Measurements from ENCODE around the gene SEMA4G. TPM values are rescaled to one million over a fixed set of nuclear protein-coding genes. Genes with fewer than 3 reads are reported as not detected.

SEMA4G gene
- total RNA-seq, 1 experiment from 2014 or later: 0.42 TPM

- Histone ChIP-seq H3K9me3 (replicated peaks) (no peaks in the 10 kb centered on the region), H3K4me1 (replicated peaks) (peaks cover 79% of the 10 kb centered on the region), H3K36me3 (peaks cover 11% of the 10 kb centered on the region), H3K27me3 (replicated peaks) (no peaks in the 10 kb centered on the region), H3K27ac (no peak overlapping the region), H3K4me3 (no peak overlapping the region)
- DNase-seq (ENCODE audit: low read depth in 1 of 2, low spot score in 2 of 2): no peak
Measured at GRCh38 chr10:101011517-101012423, 42.5 kb downstream of the SEMA4G start.

DNA sequence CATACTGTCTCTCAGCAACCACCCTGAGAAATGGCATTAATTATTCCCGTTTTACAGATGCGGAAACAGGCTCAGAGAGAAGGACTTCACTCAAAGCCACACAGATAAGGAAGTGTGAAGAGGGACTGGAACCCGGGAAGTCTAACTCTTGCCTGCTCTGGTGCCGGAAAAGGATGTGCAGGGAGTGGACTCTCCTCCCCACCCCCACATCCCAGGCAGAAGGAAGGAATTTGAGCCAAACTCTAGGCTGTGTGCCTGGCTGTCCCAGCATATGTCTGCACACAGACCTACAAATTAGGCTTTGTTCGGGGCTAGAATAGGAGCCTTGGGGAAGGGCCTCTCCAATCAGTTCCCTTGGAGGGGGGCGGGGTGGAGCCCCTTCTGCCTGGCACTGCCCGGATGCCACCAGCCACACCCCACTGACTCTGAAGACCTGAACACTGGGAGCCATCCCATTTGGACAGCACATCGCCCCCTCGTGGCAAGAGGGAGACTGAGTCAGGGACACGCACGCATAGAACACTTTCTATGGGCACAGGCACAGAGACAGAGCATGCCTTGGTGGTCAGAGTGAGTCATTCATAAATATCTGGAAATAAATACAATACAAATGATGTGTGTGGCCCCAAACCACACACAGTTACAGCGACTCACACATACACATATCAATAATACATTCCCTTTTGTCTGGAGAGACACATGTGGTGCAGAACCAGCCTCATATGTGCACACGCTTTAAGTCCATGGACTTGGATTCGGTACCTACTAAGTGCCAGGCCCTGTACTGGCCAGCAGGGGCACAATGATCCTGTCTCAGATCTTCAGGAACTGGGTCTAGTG, 43.4 kb downstream of the SEMA4G start:
- Histone ChIP-seq H3K9me3 (replicated peaks) (no peaks in the 10 kb centered on the region), H3K27ac (no peak overlapping the region), H3K27me3 (replicated peaks) (no peaks in the 10 kb centered on the region), H3K4me3 (no peak overlapping the region), H3K4me1 (replicated peaks) (peaks cover 69% of the 10 kb centered on the region), H3K36me3 (peaks cover 4% of the 10 kb centered on the region; the same call in 1 of the 2 replicates)
- DNase-seq (ENCODE audit: low read depth in 1 of 2, low spot score in 2 of 2): peak; percentile 97 to 98

- Histone ChIP-seq H3K36me3 (no peaks in the 10 kb centered on the region), H3K27ac (peak overlapping the region; percentile 11; the same call in 1 of the 2 replicates), H3K4me1 (replicated peaks) (peaks cover 63% of the 10 kb centered on the region), H3K27me3 (replicated peaks) (no peaks in the 10 kb centered on the region), H3K4me3 (no peak overlapping the region), H3K9me3 (replicated peaks) (no peaks in the 10 kb centered on the region)
- no peak for DNase-seq (ENCODE audit: low read depth in 1 of 2, low spot score in 2 of 2)
Measured at GRCh38 chr10:101013365-101013825, 44.1 kb downstream of the SEMA4G start.

GRCh38 chr10:101014230-101014884, 45.1 kb downstream of the SEMA4G start:
- peak; percentile 79 to 84 for DNase-seq (ENCODE audit: low read depth in 1 of 2, low spot score in 2 of 2)
- no peaks in the 10 kb centered on the region for H3K27me3 ChIP-seq (replicated peaks)
- H3K4me1 ChIP-seq (replicated peaks): peaks cover 61% of the 10 kb centered on the region
- no peaks in the 10 kb centered on the region for H3K9me3 ChIP-seq (replicated peaks)
- no peak overlapping the region for H3K27ac ChIP-seq
- H3K36me3 ChIP-seq: no peaks in the 10 kb centered on the region
- H3K4me3 ChIP-seq: no peak overlapping the region

DNA sequence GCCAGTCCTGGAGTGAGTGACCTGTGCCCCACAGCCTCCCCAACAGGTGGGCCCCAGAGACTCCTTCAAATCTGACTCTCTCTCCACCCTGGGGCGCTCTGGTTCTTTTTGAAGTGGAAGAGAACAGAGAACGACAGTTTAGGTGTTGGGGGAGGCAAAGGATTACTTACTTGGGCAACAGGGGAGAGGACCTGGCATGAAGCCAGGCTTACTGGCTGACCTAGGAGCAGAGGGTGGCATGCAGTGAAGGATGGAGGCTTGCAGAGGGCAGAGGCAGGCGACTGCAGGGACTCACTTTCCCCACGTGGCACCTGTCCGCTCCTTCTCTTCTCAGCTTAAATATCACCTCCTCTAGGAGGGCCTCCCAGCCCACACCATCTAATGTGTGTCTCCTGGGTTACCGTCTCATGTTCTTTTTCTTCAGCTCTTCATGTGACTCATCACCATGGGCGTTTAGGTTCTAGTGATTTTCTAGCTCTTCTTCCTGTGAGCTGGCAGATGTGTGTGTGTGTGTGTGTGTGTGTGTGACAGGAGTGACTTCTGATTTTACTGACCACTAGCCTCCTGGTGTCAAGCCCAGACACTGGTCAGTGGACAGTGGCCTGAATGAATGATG, 45.8 kb downstream of the SEMA4G start:
- no peaks in the 10 kb centered on the region for H3K27me3 ChIP-seq (replicated peaks)
- peak; percentile 57 to 69 for DNase-seq (ENCODE audit: low read depth in 1 of 2, low spot score in 2 of 2)
- no peaks in the 10 kb centered on the region for H3K36me3 ChIP-seq
- no peak overlapping the region for H3K4me3 ChIP-seq
- H3K9me3 ChIP-seq (replicated peaks): no peaks in the 10 kb centered on the region
- H3K4me1 ChIP-seq (replicated peaks): peaks cover 57% of the 10 kb centered on the region
- no peak overlapping the region for H3K27ac ChIP-seq

DNA sequence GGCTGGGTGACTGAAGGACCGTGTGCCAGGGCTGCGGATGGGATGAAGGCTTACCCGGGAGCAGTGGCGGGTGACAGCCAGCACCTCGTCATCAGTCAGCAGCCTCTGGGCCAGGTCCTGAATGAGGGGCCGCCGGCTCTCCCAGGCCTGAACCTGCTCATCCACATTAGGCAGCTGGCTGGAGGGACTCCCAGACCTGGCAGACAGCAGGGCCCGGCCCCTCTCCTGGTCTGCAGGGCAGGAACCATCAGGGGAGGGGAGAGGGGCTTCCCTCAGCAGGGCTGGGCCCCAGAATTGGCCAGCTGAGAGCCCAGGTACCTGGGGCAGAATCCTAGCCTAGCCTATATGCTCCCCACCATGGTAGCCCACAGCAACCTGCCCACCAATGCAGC, 46.3 kb downstream of the SEMA4G start:
- Histone ChIP-seq H3K4me3 (no peak overlapping the region), H3K9me3 (replicated peaks) (no peaks in the 10 kb centered on the region), H3K4me1 (replicated peaks) (peaks cover 55% of the 10 kb centered on the region), H3K27ac (no peak overlapping the region), H3K27me3 (replicated peaks) (no peaks in the 10 kb centered on the region), H3K36me3 (no peaks in the 10 kb centered on the region)
- no peak for DNase-seq (ENCODE audit: low read depth in 1 of 2, low spot score in 2 of 2)

DNA sequence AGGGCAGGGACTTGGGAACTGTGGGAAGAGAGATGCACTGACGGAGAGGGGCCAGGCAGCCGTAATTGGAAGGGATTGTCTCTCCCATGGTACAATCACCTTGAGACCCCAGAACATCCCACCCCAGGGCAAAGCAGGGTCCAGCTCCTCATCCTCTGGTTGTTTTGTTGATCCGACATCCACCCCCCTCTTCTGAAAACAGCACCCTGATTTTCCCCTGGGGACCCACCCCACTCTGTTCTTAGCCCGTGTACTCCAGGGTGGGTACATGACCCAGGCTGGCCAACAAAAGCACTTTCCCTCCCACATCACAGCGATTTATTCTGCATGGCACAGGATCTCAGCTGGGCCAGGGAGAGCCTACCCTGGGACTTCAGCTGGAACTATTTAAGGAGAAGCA, 47.5 kb downstream of the SEMA4G start:
- Histone ChIP-seq H3K4me3 (no peak overlapping the region), H3K9me3 (replicated peaks) (no peaks in the 10 kb centered on the region), H3K4me1 (replicated peaks) (peaks cover 42% of the 10 kb centered on the region), H3K27ac (no peak overlapping the region), H3K36me3 (no peaks in the 10 kb centered on the region), H3K27me3 (replicated peaks) (no peaks in the 10 kb centered on the region)
- no peak for DNase-seq (ENCODE audit: low read depth in 1 of 2, low spot score in 2 of 2)

GRCh38 chr10:101018118-101018599, 48.9 kb downstream of the SEMA4G start:
- Histone ChIP-seq H3K9me3 (replicated peaks) (no peaks in the 10 kb centered on the region), H3K4me3 (no peak overlapping the region), H3K27me3 (replicated peaks) (no peaks in the 10 kb centered on the region), H3K36me3 (no peaks in the 10 kb centered on the region), H3K4me1 (replicated peaks) (peaks cover 29% of the 10 kb centered on the region), H3K27ac (no peak overlapping the region)
- no peak for DNase-seq (ENCODE audit: low read depth in 1 of 2, low spot score in 2 of 2)

DNA sequence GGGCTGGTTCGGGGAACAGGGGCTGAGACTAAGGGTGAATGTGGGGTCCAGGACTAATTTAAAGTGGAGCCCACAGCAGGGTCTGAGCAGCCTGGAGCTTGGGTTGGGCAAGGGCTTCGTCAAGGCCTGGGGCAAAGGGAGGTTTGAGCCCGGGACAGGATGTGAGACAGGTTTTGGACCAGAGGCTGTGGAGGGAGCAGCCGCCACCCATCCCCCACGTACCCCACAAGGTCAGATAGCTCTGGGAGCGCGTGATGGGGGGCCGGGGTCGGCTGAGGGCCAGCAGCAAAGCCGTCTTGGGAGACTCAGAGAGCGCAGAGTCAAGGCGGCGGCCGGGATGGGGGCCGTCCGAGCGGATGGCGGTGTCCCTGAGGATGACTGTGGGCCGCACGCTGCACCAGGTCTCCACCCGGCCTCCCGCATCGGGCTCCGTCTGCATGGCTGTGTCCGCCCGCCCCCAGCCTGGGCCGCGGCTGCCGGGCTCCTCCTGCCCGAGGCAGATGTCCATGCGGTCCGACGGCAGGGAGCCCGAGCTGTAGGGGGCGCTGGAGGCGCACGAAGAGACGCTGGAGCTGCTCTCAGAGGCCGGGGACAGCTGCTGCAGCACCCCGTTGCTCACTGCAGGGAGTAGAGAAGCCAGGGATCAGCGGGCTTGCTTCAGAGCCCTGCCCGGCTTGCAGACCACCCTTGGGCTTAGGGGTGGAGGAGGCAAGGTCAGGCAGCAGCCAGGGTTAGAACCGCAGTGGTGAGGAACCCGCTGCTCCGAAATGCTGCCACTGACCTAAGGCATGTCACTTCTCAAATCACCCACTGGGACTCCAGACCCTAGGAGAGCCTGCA, 49.5 kb downstream of the SEMA4G start:
- no peaks in the 10 kb centered on the region for H3K36me3 ChIP-seq
- H3K9me3 ChIP-seq (replicated peaks): no peaks in the 10 kb centered on the region
- DNase-seq (ENCODE audit: low read depth in 1 of 2, low spot score in 2 of 2): peak; percentile 73 to 90
- no peak overlapping the region for H3K4me3 ChIP-seq
- no peak overlapping the region for H3K27ac ChIP-seq
- H3K27me3 ChIP-seq (replicated peaks): no peaks in the 10 kb centered on the region
- H3K4me1 ChIP-seq (replicated peaks): peaks cover 22% of the 10 kb centered on the region

Other genes with a start within 250 kb of the SEMA4G start
- not detected in 2 replicates for gene PAX2, start 223.9 kb upstream of the SEMA4G start, total RNA-seq (2014; rRNA removed; shearing (Covaris generic))
- 31.4 and 50.1 TPM in 2 replicates for gene SLF2, start 56.5 kb upstream of the SEMA4G start, total RNA-seq (2014; rRNA removed; shearing (Covaris generic))
- gene MRPL43, start 18.0 kb downstream of the SEMA4G start, total RNA-seq (2014; rRNA removed; shearing (Covaris generic)): 63.7 and 69.4 TPM in 2 replicates
- 4.3 and 7.5 TPM in 2 replicates for gene TWNK, start 18.0 kb downstream of the SEMA4G start, total RNA-seq (2014; rRNA removed; shearing (Covaris generic))
- 70.0 and 72.8 TPM in 2 replicates for gene LZTS2, start 30.3 kb downstream of the SEMA4G start, total RNA-seq (2014; rRNA removed; shearing (Covaris generic))
- gene PDZD7, start 61.6 kb downstream of the SEMA4G start, total RNA-seq (2014; rRNA removed; shearing (Covaris generic)): 0.50 and 1.3 TPM in 2 replicates
- gene SFXN3, start 61.7 kb downstream of the SEMA4G start, total RNA-seq (2014; rRNA removed; shearing (Covaris generic)): 29.6 and 52.4 TPM in 2 replicates
- gene KAZALD1, start 92.5 kb downstream of the SEMA4G start, total RNA-seq (2014; rRNA removed; shearing (Covaris generic)): 1.4 and 1.8 TPM in 2 replicates
- not detected in 2 replicates for gene TLX1, start 161.8 kb downstream of the SEMA4G start, total RNA-seq (2014; rRNA removed; shearing (Covaris generic))

All from SJSA1 (cell line).